ENCODE data around the gene TIMP2.
A peak's percentile ranks its signal among the peaks of the same experiment; 100 is the strongest.
"Not testable (repeated sequence)": the region's sequence is repeated elsewhere in the genome, so short reads cannot be mapped to it uniquely, and the experiment has no call there.

Gene TIMP2, protein sequence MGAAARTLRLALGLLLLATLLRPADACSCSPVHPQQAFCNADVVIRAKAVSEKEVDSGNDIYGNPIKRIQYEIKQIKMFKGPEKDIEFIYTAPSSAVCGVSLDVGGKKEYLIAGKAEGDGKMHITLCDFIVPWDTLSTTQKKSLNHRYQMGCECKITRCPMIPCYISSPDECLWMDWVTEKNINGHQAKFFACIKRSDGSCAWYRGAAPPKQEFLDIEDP

DNA sequence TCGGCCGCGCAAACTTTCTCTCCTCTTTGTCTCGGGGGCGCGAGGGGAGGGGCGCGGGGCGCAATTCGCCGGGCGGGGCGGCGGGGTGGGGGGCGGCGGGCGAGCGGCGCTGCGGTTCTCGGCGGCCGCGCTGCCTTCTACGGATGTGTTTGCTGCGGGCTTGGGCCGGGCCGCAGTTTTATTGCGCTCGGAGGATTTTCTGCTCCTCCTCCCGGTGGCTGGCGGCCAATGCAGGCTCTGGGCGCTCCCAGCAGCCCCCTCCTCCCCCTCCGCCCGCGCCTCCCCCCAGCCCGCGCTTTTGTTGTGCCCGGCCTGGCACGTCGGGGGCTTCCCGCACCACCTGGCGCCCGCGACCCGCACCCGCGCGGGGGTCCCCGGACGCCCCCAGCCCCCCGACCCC is at the start of gene TIMP2:
Gene TIMP2, minus strand, starts transcription at position 154 of the 400 bp plus-strand sequence. CDS start 299 bp downstream, outside the sequence.
- DNase-seq (ENCODE audit: low read depth in 3 of 3, low spot score in 1 of 3), result peak; percentile 31 to 63 (median 41)

DNA sequence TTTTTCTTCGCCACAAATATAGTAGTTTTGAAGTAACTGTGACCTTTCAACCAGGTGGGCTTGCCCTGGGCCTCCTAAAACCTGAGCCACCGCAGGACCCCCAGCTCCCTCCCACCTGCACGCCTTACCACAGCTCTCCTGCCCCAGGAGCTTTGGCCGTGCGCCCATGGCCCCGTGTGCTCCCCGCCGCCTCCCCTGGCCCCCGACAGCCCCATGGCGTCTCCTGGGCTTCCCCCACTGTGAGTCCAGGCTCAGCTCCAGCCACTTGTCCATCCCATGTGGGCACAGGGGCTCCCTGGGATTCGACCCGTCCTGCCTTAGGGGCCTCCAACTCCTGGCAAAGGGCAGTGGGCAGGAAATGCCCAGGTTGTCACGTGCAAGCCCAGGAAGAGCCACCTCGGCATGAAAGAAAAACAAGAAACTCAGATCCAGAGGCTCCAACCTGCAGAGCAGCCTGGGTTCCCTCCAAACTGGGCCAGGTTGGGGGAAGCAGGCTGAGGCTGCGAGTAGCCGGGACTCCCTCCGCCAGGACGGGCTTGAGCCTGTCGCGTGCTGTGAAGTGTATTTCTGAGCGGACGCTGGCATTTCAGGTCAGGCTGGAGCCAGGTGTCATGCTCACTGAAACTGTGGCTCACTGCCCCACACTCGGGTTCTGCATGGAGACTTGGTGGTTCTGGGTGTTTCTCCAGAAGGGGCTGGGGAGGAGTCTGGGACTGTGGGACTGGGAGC is 48.8 kb upstream of the TIMP2 start:
- DNase-seq (ENCODE audit: low read depth in 3 of 3, low spot score in 1 of 3), result no peak

DNA sequence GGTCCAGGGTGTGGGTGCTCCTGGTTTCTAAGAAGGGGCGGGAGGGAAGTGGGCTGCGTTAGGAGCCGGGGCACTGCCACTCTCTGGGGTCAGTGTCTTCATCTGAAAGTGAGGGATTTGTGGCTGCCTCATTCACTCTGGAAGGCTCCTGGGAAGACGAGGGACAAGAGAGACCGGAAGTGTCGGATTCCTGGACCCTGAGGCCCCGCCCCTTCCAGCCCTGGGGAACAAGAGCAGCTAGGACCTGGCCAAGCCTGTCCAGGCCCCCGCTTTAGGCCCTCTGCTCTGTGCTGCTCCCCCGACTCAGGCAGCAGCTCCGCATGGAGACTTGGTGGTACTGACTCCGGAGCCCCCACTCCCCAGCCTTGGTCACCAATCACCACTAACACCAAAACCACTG is 48.0 kb upstream of the TIMP2 start:
- DNase-seq (ENCODE audit: low read depth in 3 of 3, low spot score in 1 of 3), result no peak

DNA sequence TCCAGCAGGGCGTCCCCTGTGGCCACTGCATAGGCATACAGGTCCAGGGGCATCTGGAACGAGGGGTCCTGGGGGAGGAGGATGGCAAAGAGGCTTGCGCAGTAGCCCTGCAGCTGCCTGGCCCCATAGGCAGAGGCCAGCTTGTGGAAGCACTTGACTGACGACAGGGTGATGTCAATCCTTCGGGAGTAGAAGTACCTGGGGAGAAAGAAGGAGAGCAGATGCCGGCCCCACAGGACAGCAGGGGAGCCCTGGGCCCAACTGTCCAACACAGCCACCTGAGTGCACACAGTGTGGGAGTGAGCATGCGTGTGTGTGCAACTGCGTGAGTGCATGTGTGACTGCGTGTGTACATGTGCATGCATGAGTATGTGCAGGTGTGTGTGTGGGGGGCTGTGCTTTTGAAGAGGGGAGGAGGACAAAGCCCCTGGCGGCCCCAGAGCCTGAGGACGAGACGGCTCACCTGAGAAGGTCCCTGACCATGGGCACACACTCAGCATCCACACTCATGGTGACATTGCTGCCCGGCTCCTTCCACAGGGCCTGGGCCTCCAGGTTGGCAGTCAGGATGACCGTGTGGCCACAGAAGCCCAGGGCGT is 47.4 kb upstream of the TIMP2 start:
- no peak for DNase-seq (ENCODE audit: low read depth in 3 of 3, low spot score in 1 of 3)

DNA sequence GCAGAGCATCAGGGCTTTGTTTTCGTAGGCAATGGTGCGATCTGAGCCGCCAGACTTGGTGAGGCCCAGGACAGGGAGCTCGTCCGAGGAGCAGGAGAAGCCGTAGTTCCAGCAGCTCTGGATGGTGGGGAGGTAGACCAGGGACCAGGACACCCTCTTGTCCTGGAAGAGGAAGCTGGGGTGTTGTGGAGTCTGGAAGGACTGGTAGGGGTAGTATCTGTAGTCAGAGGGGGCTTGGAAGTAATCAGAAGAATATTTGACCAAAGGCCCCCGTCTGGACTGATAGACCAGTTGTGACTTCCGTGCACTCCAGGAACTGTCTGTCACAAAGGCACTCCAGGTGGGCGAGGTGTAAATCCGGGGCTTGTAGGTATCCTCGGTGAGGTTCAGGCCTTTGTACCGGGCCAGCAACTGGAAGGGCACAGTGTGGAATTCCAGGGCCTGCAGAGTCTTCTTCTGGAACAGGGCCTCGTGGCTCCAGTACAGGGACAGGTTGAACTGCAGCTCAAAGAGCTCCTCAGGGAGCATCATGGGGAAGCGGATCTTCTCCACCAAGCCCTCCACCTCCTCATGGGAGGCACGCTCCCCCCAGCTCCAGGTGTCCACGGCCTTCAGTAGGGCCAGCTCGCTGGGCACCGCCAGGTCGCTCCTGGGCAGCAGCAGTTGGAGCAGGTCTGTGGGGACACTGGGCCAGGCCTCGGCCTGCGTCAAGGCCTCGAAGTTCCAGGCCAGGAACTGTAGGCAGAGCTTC is 46.7 kb upstream of the TIMP2 start:
- DNase-seq (ENCODE audit: low read depth in 3 of 3, low spot score in 1 of 3), result no peak

DNA sequence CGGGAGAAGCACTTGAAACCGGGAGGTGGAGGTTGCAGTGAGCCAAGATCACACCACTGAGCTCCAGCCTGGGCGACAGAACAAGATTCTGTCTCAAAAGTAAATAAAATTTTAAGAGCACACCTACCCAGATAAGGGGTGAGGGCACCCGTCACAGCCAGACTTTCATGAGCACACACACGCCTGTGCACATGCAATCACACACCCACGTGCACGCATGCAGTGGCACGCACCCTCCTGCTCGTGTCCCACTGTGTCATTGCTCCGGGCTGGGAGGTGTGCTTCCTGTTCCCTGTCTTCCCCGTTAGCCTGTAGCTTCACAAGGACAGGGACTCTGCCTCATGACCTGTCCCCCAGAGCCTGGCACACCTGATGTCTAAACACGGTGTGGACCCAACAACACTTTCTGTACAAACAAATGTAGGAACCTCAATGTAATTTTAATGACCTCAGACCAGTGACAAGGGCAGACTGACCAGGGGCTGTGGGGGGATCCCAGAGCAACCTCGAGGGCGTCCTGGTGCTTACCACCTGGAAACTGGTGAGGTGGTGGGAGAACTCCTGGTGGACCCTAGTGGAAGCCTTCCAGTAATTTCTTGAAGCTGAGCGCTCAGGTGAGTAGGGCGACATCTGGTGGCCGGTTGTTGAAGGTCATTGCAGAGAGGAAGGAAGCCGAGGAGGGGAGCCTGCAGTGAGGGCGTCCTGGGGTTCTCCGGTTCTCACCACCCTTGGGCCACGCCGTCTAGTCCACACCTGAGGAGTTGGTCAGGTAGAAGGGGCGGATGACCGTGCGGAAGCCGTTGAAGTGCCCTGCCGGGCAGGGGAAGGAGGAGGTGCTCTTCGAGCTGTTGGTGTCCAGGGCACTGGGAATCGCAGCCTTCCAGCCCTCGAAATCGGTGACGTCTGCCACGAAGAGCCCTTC is 45.9 kb upstream of the TIMP2 start:
- peak; percentile 43 to 76 (median 56) for DNase-seq (ENCODE audit: low read depth in 3 of 3, low spot score in 1 of 3)

DNA sequence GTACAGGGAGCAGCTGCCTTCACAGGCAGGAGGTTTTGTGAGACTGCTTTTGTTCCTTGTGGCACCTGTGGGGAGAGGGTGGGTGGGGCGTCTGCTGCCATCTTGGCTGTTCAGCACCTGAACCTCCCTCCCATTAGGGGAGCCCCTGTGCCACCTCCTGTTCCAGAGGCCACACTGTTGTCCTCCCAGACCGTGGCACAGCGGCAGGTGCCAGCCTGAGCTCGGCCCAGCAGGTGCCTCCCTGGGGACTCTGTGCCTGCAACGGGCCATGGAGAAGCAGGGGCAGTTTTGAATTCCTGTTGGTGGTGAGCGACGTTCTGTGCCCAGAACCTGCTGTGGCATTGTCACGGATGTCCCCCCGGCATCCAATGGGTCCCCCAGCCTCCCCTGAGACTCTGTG is 44.7 kb upstream of the TIMP2 start:
- no peak for DNase-seq (ENCODE audit: low read depth in 3 of 3, low spot score in 1 of 3)

DNA sequence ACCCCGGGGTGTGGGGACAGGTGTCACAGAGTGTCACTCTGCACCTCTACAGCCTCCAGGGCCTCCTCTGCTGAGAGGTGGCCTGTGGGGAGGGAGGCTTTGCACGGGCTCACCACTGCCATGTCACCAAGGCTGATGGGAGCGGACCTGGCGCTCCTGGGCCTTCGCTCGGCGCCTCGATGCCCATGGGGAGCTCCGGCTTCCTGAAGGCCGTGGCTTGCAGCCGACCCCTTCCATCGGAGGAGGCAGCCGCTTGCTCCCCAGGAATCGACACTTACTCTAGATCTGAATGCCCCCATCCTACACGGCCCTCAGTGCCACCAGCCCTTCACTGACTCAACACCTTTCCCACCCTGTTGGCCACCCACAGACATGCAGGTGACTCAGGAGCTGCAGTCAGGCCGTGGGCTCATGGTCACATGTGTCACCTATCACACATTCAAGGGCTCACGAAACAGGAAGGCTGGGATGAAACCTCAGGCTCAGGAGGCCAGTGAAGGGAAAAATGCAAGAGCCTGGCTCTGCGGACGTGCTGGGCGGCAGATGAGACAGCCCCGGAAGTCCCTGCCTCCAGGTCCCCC is 42.7 kb upstream of the TIMP2 start:
- no peak for DNase-seq (ENCODE audit: low read depth in 3 of 3, low spot score in 1 of 3)

DNA sequence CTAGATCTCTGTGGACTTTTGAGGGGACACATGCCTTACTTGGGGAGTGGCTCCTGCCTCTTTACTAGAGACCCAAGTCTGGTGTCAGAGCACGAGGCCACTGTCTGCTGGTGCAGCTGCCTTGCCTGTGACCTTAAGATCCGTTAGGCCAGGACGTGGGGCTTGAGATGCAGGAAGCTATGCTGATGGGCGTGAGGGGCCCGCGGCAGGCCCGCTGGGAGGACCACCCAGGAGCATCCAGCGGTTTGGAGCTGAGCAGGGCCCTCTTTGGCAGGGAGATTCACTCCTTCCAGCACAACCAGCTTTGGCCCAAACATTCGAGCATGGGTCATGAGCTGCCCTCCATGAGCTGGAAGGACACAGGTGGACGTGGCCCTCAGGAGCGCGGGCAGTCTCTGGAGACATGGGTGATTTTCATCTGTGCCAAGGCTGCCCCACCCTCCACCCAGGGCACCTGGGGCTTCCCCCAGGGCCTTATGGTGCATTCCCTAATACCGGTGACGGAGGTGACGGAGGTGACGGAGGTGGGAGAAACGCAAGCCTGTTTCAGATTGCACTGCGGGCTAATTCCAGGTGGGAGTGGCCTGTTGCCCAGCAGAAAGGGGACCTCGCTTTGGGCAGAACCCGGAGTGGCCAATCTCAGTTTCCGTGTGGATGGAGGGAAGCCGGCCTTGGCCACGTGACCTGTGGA is 41.9 kb upstream of the TIMP2 start:
- no peak for DNase-seq (ENCODE audit: low read depth in 3 of 3, low spot score in 1 of 3)

DNA sequence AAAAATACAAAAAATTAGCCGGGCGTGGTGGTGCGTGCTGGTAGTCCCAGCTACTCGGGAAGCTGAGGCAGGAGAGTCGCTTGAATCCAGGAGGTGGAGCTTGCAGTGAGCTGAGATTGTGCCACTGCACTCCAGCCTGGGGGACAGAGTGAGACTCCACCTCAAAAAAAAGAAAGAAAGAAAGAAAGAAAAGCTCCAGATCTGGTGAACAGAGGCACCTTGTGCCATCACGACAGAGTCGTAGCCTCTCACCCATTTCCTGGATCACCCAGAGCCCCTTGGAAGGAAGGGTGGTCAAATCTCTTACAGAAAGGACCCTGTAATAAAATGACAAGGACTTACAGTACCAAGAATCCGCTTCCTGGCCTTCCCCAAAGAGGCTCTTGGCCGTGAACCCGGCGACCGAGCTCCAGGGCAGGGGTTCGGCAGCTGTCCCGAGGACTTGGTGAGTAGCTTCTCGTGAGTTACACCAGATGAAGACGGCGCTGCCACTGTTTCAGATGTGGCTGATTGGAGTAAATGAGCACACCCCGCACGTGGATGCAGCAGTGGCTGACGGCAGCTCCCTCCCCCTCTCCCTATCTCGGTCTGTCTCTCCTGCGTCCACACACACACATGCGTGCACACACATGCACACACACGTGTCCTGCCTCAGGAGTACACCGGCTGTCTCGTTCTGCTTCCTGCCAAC is 41.1 kb upstream of the TIMP2 start:
- DNase-seq (ENCODE audit: low read depth in 3 of 3, low spot score in 1 of 3), result no peak

DNA sequence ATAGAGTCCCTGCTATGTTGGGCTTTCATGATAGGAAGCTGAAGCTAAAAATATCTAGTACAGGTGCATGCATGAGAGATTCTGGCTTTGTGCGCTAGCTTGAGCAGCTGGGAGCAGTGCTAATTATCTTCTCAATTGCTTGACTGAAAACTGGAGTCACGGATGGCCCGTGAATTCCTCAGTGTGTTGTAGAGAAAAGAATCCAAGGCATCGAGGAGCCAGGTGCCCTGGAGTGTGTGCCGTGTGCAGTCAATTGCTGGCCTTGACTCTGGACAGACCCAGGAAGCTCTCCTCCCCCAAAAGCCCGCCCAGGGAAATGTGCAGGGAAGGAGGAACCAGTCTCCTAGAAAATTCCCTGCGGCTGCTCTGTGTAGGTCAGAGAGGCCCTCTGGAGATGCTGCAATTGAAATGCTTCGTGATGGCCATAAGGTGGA is 40.3 kb upstream of the TIMP2 start:
- no peak for DNase-seq (ENCODE audit: low read depth in 3 of 3, low spot score in 1 of 3)

DNA sequence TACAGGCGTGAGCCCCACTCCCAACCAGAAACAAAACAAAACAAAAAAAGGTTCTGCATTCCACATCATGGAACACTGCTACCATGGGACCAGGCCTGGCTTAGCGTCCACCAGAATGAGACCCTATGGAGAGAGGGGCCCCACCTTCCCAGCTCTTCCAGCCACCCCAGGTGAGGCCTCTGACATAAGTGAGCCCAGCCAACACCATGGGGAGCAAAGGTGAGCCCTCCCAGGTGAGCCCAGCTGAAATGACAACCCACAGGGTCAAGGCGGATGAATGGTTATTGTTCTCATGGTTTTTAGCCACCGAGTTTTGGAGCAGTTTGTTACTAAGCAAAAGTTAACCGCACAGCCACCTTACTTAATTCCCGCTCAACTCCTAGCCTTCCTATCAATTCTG is 38.2 kb upstream of the TIMP2 start:
- DNase-seq (ENCODE audit: low read depth in 3 of 3, low spot score in 1 of 3), result no peak

DNA sequence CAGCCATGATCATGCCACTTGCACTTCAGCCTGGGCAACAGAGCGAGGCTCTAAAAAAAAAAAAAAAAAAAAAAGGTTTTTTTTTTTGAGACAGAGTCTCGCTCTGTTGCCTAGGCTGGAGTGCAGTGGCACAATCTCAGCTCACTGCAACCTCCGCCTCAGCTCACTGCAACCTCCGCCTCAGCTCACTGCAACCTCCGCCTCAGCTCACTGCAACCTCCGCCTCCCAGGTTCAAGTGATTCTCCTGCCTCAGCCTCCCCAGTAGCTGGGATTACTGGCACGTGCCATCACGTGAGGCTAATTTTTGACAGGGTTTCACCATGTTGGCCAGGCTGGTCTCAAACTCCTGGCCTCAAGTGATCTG is 37.8 kb upstream of the TIMP2 start:
- not testable (repeated sequence) for DNase-seq (ENCODE audit: low read depth in 3 of 3, low spot score in 1 of 3)

DNA sequence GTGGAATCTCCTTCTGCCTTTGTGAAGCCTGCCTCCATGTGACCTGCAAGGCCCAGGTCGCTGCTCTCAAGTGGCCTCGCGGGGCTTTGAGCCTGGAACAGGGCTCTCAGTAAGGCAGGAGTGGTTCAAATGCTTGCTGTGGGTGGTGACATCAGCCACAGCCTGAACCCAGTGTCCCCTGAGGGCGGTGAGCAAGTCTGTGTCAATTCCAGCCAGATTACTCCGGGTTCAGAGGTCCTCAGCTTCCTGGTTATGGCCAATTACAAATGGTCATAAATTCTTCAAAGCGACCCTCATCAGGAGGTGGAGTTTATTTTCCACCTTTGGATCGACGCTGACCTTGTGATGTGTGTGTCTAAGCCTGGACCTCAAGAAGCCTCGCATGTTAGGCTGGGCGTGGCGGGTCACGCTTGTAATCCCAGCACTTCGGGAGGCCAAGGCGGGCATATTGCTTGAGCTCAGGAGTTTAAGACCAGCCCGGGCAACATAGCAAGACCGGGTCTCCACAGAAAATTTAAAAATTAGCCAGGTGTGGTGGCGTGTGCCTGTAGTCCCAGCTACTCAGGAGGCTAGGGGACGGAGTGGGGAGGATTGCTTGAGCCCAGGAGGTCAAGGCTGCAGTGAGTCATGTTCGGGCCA is 37.3 kb upstream of the TIMP2 start:
- no peak for DNase-seq (ENCODE audit: low read depth in 3 of 3, low spot score in 1 of 3)

DNA sequence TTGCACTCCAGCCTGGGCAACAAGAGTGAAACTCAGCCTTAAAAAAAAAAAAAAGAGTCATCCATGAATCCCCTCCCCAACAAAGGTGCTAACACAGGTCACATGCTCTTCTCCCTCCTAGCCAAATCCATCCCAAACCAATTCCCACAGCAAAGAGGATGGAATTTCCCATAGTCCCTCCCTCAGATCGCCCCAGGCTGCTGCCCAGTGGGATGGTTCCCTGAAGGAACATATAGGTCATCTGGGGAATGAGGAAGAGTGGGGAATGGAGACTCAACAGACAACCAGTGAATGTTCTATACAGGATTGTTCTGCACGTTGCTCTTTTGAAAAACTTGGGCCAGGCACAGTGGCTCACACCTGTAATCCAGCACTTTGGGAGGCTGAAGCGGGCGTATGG is 36.4 kb upstream of the TIMP2 start:
- DNase-seq (ENCODE audit: low read depth in 3 of 3, low spot score in 1 of 3), result no peak

DNA sequence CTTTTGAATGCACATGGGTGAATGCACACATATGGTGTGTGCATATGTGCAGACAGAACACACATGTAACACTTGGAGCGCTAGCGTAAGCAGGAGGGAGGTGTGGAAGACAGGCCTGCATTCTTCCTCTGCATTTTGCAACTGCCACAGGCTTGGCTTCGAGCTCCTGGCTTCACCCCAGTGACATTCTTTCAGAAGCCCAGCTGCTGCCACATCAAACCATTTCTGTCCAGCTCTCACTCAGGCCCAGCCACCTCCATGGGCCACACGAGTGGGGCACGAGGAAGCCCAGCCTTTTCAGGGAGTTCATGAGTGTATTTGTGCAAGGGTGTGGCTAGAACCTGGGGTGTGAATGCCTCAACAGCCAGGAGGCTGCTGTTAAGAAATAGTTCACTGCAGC is 35.7 kb upstream of the TIMP2 start:
- no peak for DNase-seq (ENCODE audit: low read depth in 3 of 3, low spot score in 1 of 3)

DNA sequence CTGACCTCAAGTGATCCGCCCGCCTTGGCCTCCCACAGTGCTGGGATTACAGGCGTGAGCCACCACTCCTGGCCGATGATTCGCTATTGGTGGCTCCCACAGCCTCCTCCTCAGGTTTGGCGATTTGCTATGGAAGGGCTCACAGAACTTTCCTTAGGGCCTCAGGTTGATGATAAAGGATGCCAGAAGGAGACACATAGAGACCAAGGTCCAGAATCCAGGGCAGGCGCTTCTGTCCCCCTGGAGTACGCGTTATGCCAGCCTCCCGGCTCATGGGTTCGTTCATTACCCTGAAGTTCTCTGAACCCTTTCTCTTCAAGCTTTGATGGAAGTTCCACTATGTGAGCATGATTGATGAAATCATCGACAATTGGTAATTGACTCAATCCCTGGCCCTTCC is 34.6 kb upstream of the TIMP2 start:
- DNase-seq (ENCODE audit: low read depth in 3 of 3, low spot score in 1 of 3), result no peak

DNA sequence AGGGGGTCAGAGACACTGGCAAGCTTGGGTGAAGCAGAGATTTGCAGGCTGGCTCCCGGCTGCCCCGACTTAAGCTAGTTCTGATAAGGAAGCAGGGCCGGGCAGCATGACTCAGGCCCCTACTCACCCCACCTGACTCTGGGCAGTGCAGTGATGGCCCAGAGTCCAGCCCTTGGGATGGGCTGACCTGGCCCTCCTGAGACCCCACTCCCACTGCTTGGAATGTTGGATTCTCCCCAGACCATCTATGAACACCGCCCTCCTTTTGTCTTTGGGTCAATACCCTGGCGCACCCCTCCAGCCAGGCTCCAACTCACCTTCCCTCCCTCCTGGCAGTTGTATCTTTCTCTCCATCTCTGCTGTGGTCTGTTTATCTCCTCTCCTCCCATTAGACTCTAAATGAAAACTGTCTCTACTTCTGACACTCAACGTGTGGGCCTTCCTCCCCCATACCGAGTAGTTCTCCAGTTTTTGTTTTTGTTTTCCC is 33.5 kb upstream of the TIMP2 start:
- no peak for DNase-seq (ENCODE audit: low read depth in 3 of 3, low spot score in 1 of 3)

DNA sequence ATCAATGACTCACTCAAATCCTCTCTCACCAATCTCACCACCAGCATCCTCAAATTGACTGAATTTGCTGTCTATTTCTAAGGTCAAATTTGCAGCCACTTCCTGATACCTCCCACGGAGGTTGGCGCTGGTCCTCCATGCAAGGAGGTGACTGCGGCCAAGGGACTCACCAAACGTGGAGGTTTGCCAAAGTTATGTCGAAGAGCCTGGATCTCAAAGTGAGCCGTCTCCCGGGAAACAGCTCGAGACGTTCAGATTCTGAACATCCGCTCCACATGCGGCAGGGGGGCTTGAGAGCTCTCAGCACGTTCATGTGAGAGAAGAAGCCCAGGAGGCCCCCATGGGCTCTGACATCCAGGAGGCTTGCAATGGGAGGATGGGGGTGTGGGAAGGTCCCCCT is 31.9 kb upstream of the TIMP2 start:
- DNase-seq (ENCODE audit: low read depth in 3 of 3, low spot score in 1 of 3), result no peak

Measured in stimulated activated CD4-positive, alpha-beta T cell treated with anti-CD3 and anti-CD28 coated beads, TNF-alpha, amount 100 ng/mL, for 1 hour (primary cell).